GM12878 (cell line): ENCODE data around the gene UNC13D. TPM values are rescaled to one million over a fixed set of nuclear protein-coding genes. Genes with fewer than 3 reads are reported as not detected.
A peak's percentile ranks its signal among the peaks of the same experiment; 100 is the strongest.

ENCODE experiments used
- ATAC-seq: fragments of 200-7000 bp; cut with Tn5 transposase; 3 replicates; pipeline ENCODE4 v1.9.1; 2020; ENCODE audit warnings: mild to moderate bottlenecking, moderate library complexity
- BruUV-seq: library from RNA; stranded (reverse); fragments of 400-500 nt; replicated peaks from 2 replicates; lab custom pipeline; 2021; lab: Mats Ljungman, UMichigan
- CTCF ChIA-PET: fragments of 300-600 bp; sonication (Branson Sonifier 250); formaldehyde crosslinking; extraction: SDS; loops from one replicate; lab custom pipeline; 2021; ENCODE audit warnings: inconsistent platforms; lab: Yijun Ruan, JAX
- POLR2A ChIA-PET: fragments of 350-600 bp; formaldehyde crosslinking; extraction: SDS; loops from one replicate; lab custom pipeline; 2021; ENCODE audit warnings: inconsistent platforms; lab: Charles Lee
- RAD21 ChIA-PET: fragments of 300-600 bp; sonication (Branson Sonifier 250); formaldehyde crosslinking; loops from one replicate; lab custom pipeline; 2023; ENCODE audit warnings: antibody characterized with exemption; ENCODE audit not compliant: unreplicated experiment; lab: Charles Lee
- SMC1A ChIA-PET: fragments of 300-600 bp; sonication (Branson Sonifier 250); formaldehyde crosslinking; loops from one replicate; lab custom pipeline; 2023; ENCODE audit not compliant: unreplicated experiment, uncharacterized antibody; lab: Charles Lee
- DNase-seq: peaks from one replicate; pipeline ENCODE4 v3.0.0-alpha.2; 2011; ENCODE audit warnings: low read depth, low spot score
- FAIRE-seq: peaks from 3 replicates; lab custom pipeline; 2011; peaks lifted over from hg19 to GRCh38; lab: Jason Lieb, UNC
- H2AFZ ChIP-seq: 2 replicates; pipeline ENCODE4 v1.6.0; 2011; ENCODE audit warnings: low read depth, low read length, control low read depth; ENCODE audit not compliant: control insufficient read depth
- H3K27ac ChIP-seq: 2 replicates; pipeline ENCODE4 v1.5.1; 2011; ENCODE audit warnings: control low read depth; ENCODE audit not compliant: control insufficient read depth, insufficient read depth
- H3K27me3 ChIP-seq, 2 experiments: replicated peaks in 1 of 2; 2 replicates each; pipeline versions ENCODE4 v1.6.0 to v1.6.1; 2011; ENCODE audit warnings: low read length in 1 of 2; ENCODE audit not compliant: control insufficient read depth in 2 of 2, insufficient read depth in 2 of 2
- H3K36me3 ChIP-seq, 2 experiments: 2 replicates each; pipeline ENCODE4 v1.5.1; 2011; ENCODE audit warnings: low read length in 1 of 2; ENCODE audit not compliant: control insufficient read depth in 2 of 2, insufficient read depth in 2 of 2
- H3K4me1 ChIP-seq: 2 replicates; pipeline ENCODE4 v1.6.1; 2011; ENCODE audit warnings: mild to moderate bottlenecking, low read length, moderate library complexity, mixed read lengths; ENCODE audit not compliant: control insufficient read depth, insufficient read depth
- H3K4me2 ChIP-seq: 2 replicates; pipeline ENCODE4 v1.6.0; 2011; ENCODE audit warnings: control low read depth; ENCODE audit not compliant: control insufficient read depth, insufficient read depth
- H3K4me3 ChIP-seq: fragments of 200-600 bp; sonication (generic); 2 replicates; pipeline ENCODE4 v1.5.1; 2016
- H3K79me2 ChIP-seq: 2 replicates; pipeline ENCODE4 v1.6.0; 2011; ENCODE audit warnings: low read length; ENCODE audit not compliant: control insufficient read depth, insufficient read depth
- H3K9ac ChIP-seq: 2 replicates; pipeline ENCODE4 v1.8.0; 2011; ENCODE audit warnings: low read length, control low read depth, mixed read lengths; ENCODE audit not compliant: control insufficient read depth, insufficient read depth
- H3K9me3 ChIP-seq: replicated peaks from 3 replicates; pipeline ENCODE4 v1.5.1; 2011; ENCODE audit warnings: mild to moderate bottlenecking, low read length; ENCODE audit not compliant: control insufficient read depth, insufficient read depth
- H4K20me1 ChIP-seq: 2 replicates; pipeline ENCODE4 v1.6.0; 2011; ENCODE audit not compliant: control insufficient read depth, insufficient read depth
- POLR2AphosphoS2 ChIP-seq: IDR thresholded peaks from 2 replicates; pipeline ENCODE4 v1.6.1; 2011; ENCODE audit warnings: low read depth, mild to moderate bottlenecking, low read length, improper control_type of control experiment, moderate library complexity
- WGBS: methylation state at CpG from one replicate; pipeline ENCODE4 v1.1.6; 2016; ENCODE audit warnings: low lambda C conversion rate; ENCODE audit not compliant: insufficient replicate concordance, insufficient coverage; ENCODE audit errors: missing lambda C conversion rate; 5-methylcytosine and 5-hydroxymethylcytosine counted together
- in situ Hi-C: fragments of 300-500 bp; cut with MboI; formaldehyde crosslinking; loops from 9 replicates; pipeline ENCODE4 v1.14.3; 2018; ENCODE audit warnings: mixed read lengths
- intact Hi-C: fragments of 100-400 bp; cut with micrococcal nuclease; formaldehyde crosslinking; loops from one replicate; pipeline ENCODE4 v1.14.2; 2022; ENCODE audit not compliant: unreplicated experiment
- polyA plus RNA-seq, 11 experiments: library from polyadenylated mRNA; depleted of rRNA in 4 of 11; unstranded in 6 of 11; stranded (reverse) in 5 of 11; fragments of >200 nt; fragmentation: Nextera tagmentation in 4 of 11; fragmentation: Illumina TruSeq in 1 of 11; extraction: Ambion mirVana in 4 of 11; extraction: Trizol in 1 of 11; gene quantifications; 1 replicate in 1 of 11; 2 replicates in 10 of 11; pipeline versions ENCODE4 v1.2.1 to v1.2.3, GENCODE V29; 2011 to 2016; ENCODE audit warnings: inconsistent platforms in 2 of 11, missing spikeins in 2 of 11, low read depth in 1 of 11
- total RNA-seq, 4 experiments: library from RNA; depleted of rRNA in 3 of 4; stranded (reverse); fragments of >200 nt in 3 of 4; fragmentation: Illumina TruSeq in 1 of 4; extraction: Trizol in 1 of 4; gene quantifications; 2 replicates each; pipeline versions ENCODE4 v1.2.1 to v1.2.3, GENCODE V29; 2013 to 2021
- TF ChIP-seq, protein P1 (sequence below): IDR thresholded peaks from 2 replicates; pipeline ENCODE4 v1.6.1; 2012; ENCODE audit warnings: low read depth, low read length, improper control_type of control experiment

UNC13D gene
- total and polyA plus RNA-seq, 10 of the 15 experiments (the other 5 are each of a cell fraction or from before 2014, with no cell fraction given) = 0.32 to 63.9 (median 25.2) TPM

DNA sequence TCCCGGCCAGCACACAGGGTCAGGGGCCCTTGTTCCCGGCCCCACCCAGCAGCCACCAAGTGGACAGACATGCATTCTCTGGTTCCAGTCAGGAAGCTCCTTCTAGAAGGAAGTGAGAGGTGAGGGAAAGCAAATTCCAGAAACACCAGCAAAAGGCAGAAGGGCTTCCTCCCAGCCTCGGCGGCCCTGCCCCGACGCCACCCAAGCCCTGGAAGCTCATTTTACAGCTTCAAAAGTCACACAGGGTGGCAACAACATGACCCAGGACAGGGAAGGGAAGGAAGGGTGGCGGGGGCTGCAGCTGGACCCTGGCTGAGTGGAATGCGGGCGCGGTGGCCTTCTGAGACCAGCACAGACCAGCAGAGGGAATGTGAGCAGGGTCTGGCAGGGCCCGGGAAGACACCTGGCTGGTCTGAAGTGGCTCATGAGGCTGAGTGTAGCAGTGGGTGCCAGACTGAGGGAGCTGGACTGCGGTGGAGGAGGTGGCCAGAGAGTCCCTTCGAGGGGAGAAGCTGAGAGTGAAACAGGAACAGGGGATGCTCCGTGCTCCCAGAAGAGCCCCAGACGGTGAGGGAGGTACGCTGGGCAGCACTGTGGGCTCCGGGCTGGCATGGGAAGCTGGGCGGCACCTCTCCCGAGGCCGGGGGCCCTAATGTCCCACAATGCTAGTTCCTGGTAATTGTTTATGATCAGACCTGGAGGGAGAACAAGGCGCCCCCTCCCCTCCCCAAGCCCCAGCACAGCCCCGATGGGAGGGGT lies 1.9 kb upstream of the UNC13D start:
- intact Hi-C loops = no loop called here
- 85% methylated on average over 22 of the region's 22 CpGs for WGBS
- 0 out of 2 replicates have a peak overlapping the region, but pooled peaks have one; percentile 1 for H3K4me2 ChIP-seq
- H4K20me1 ChIP-seq = no peaks in the 10 kb centered on the region
- CTCF ChIA-PET = interaction anchor here (0.6 to 8.7 kb wide), 17 partner anchors 9 to 93 kb away, joined by 3 to 117 read pairs (median 5); partner anchors contain the start of genes GALK1, TRIM47, TRIM65 and WBP2
- BruUV-seq = TSS peak; percentile 41
- TF ChIP-seq POLR2AphosphoS2 = 0 out of 2 replicates have a peak, but pooled peaks have one; percentile 17
- TF ChIP-seq, protein P1, sequence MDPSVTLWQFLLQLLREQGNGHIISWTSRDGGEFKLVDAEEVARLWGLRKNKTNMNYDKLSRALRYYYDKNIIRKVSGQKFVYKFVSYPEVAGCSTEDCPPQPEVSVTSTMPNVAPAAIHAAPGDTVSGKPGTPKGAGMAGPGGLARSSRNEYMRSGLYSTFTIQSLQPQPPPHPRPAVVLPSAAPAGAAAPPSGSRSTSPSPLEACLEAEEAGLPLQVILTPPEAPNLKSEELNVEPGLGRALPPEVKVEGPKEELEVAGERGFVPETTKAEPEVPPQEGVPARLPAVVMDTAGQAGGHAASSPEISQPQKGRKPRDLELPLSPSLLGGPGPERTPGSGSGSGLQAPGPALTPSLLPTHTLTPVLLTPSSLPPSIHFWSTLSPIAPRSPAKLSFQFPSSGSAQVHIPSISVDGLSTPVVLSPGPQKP = no peak
- TF ChIP-seq, all 136 proteins: peak for 1
- SMC1A ChIA-PET = interaction anchor here (0.9 to 3.2 kb wide), 8 partner anchors 9 to 84 kb away, joined by 3 to 18 read pairs (median 5); partner anchors contain the start of genes TRIM65 and WBP2
- POLR2A ChIA-PET = interaction anchor here (0.6 to 4.5 kb wide), 16 partner anchors 9 to 507 kb away, joined by 3 to 42 read pairs (median 4); partner anchors contain the start of genes RECQL5, TRIM65, UNK and WBP2
- H3K9me3 ChIP-seq = no peaks in the 10 kb centered on the region
- ATAC-seq (no peak), DNase-seq (no peak), FAIRE-seq (no peak)
- H3K9ac ChIP-seq = 0 out of 2 replicates have a peak overlapping the region, but pooled peaks have one; percentile 98
- no peak overlapping the region for H3K4me3 ChIP-seq
- H3K36me3 ChIP-seq = peaks cover 0 to 7% of the 10 kb centered on the region in 2 experiments; a peak in 3 of 4 replicates
- H3K27me3 ChIP-seq = no peaks in the 10 kb centered on the region
- peak overlapping the region; percentile 93; the same call in 1 of the 2 replicates for H3K27ac ChIP-seq
- in situ Hi-C loops = no loop called here
- H2AFZ ChIP-seq = no peak overlapping the region
- RAD21 ChIA-PET = interaction anchor here (1.1 to 3.6 kb wide), 12 partner anchors 9 to 82 kb away, joined by 3 to 21 read pairs (median 8); partner anchors contain the start of genes GALK1, TRIM47, TRIM65 and UNK
- peaks cover 14% of the 10 kb centered on the region for H3K4me1 ChIP-seq
- H3K79me2 ChIP-seq = peaks cover 18% of the 10 kb centered on the region
